Stimulated activated CD8-positive, alpha-beta memory T cell treated with anti-CD3 and anti-CD28 coated beads, Interleukin-4, amount 100 ng/mL, for 4 hours (primary cell): ENCODE measurements around the gene ANKRD44.
"Not testable (repeated sequence)": the region's sequence is repeated elsewhere in the genome, so short reads cannot be mapped to it uniquely, and the experiment has no call there.

ENCODE experiments used
- DNase-seq, 2 donors: peaks; one replicate each; pipeline ENCODE4 v3.0.0-alpha.2; 2020; ENCODE audit warnings: low read depth in 2 of 2, low spot score in 1 of 2

The ANKRD44 gene

GRCh38 chr2:197240421-197241041, 70.0 kb downstream of the ANKRD44 start:
- DNase-seq = no peak

DNA sequence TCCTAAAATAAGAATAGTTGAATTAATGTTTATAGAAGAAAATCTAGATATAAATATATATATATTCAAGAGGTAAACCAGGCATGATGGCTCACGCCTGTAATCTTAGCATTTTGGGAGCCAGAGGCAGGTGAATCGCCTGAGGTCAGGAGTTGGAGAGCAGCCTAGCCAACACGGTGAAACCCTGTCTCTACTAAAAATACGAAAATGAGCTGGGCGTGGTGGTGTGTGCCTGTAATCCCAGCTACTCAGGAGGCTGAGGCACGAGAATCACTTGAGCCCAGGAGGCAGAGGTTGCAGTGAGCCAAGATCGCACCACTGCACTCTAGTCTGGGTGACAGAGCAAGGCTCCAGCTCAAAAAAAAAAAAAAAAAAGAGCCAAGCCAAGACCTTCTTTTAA, 70.6 kb downstream of the ANKRD44 start:
- DNase-seq = not testable (repeated sequence)

- DNase-seq = no peak
Observed at GRCh38 chr2:197239434-197239833, 71.1 kb downstream of the ANKRD44 start.

- no peak for DNase-seq
Observed at GRCh38 chr2:197238043-197238365, 72.6 kb downstream of the ANKRD44 start.

DNA sequence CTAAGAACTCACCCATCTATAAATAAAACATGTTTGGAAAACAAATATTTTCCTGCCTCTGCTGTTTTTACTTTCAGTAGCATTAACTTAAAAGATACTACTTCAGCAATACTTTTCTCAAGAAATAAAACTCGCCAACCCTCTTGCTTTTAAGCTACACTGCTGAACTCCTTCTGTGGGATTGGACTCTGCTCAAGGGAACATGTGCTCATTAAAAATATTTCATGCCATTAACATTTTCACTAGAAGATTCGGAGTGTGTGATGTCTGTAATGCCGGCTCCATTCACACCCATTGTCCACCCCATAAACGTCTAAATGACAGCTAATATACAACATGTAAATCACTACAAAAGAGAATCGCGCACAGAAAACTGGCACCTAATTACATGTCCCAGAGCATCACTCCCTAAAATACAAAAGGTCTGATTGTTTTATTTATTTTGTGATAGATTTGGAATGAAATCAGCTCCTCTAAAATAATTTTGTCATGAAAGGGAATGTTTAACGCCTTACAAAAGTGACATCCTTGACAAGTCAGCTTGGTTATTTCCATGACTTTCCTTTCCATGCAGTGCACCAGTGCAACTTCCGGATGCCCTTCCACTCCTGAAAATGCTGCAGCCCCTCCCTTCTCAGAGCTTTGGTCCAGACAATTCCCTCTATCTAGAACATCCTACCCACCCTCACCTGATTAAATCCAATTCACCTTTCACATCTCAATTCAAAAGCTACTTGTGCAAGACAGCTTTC, 73.1 kb downstream of the ANKRD44 start:
- no peak for DNase-seq

DNA sequence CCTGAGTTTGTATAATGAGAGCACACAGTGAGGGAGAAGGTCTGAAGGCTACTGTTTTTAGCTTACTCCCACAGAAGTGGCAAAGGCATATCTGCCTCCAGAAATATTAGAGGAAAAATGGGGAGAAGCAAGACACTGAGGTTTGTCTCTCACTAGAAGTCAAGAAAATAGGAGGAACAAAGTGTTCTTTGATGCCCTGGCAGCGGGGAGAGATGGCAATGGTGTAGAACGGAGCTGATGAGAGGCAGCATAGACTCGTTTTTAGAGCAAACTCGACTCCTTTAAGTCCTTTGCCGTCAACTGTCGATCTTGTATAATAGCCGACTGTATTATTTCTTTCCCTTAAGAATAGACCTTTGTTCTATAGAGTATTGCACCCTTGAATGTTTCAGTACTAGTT, 73.8 kb downstream of the ANKRD44 start:
- DNase-seq = no peak

- no peak for DNase-seq
Observed at GRCh38 chr2:197236159-197236558, 74.4 kb downstream of the ANKRD44 start.

DNA sequence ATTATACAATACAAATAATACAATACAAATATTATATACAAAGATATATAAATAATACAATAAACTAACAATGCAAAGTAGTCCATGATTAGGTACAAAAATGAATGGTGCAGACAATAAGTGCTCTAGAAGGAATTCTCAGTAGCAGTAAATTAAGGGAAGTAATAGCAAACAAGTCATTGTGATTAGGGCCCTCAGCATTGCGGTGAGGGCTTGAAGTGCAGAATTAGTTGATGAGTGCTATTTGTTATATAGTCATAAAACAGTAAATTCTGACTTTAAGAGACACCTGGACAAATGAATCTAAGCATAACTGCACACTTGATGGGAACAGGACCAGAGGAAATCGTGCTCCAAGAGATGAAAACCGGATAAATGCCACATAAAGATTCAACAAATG, 74.9 kb downstream of the ANKRD44 start:
- no peak for DNase-seq

DNA sequence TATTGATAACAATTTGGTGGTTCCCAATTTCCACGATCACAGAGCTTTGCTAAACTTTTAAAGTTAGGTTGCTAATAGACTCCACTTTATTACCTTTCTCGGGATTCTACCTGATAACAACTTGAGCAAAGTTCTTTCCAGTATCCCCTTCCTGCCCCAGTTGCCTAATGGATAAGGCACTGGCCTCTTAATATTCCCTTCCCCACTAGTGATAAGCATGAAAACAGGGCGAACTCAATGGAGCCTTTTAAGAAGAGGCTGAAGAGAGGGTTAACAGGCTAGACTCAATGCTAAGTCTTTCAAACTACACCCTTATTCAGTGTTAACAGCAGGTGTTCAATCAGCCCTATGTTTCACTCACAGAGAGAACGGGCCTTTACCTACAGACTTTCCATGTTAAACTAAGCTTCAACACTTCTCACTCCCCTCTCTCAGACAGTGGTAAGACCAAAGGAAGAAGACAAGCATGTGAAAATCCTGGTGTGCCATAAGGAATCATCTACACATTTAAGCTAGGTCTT, 75.8 kb downstream of the ANKRD44 start:
- no peak for DNase-seq

DNA sequence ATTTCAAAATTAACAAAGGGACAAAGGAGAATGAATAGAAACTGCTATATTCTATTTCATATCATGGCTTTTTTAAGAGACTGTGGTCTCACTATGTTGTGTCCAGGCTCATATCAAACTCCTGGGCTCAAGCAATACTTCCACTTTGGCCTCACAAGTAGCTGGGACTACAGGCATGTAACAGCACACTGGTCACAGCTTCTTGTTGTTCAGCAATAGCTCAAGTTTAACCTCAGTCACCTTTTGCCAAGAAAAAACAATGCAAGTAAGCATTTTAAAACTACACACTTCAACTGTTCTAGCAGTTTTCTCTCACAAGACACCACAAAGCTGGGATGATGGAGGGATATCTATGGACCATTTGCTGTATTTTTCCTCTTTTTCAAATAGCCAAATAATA, 77.1 kb downstream of the ANKRD44 start:
- no peak for DNase-seq

DNA sequence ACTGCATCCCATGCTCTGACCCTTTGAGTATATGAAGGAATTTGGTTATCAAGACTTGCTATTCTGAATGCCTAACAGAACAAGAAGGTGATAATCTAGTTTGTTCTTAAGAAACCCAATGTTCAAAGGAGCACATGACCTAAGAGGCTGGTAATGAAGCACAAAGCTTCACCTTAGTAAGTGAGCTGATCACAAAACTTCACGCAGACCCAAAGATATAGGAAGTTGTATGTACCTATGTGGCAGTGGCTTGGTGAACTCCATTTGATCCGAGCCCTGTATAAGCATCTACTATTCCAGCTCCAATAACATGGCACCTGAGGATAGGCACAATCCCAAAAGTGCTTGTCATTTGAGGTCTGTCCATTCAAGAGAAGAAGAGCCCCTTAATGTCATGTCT, 78.6 kb downstream of the ANKRD44 start:
- DNase-seq = no peak

DNA sequence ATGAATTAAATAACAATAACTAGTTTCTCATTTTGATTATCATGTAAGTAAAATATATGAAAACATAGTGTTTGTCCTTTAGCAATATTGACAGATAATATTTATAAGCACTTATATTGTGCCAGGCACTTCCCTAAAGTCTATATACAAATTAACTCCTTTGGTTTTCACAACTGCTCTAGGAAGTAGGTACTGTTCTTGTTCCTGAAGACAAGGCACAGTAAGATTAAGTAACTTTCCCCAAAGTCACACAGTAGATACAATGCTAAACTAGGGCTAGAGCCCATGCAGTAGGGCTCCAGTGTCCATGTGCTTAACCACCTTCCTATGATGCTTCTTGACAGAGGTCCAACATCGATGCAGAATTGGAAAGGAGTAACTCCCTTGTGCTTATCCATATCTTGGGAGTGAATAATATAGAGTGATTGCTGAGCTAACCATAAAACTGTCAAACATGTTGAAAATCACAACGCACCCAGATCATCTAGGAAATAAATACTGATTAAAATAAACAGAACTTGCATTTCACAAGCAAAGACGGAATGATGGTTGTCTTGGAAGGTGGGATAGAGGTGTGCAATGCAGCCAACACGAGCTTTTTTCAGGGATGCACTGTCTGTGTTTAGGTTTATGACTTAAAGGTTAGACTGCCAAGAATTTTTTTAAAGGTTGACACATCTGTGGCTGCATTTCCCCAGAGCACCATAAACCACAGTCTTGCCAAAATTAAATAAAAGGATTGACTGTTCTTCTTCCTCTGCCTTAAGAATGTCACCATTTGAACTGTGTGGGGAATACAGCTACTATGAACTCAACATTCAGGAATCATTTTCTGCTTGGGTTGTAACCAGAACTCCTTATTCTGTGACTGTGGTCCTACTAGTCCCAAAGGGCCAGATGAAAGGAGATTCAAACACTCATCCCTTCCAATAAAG, 80.8 kb downstream of the ANKRD44 start:
- DNase-seq = no peak

- no peak for DNase-seq
Observed at GRCh38 chr2:197223451-197223850, 87.1 kb downstream of the ANKRD44 start.

GRCh38 chr2:197219636-197220035, 90.9 kb downstream of the ANKRD44 start:
- DNase-seq = no peak

DNA sequence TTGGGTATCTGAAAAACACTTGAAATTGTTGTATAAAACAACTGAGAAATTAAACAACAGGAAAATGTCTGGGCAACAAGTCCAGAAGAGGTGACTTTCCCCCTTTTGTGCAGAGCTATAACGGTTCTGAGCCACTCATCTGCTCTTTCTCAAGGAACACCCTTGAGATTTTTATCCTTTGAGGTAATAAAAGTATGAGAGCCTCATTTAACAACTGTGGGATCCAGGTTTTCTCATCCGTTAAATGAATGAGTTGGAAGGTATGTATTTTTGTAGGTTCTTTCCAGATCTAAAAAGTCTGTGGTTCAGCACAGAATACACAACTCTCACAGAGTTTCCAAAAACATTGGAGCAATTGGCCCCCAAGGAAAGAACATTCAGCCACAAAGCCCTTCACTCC, 93.0 kb downstream of the ANKRD44 start:
- DNase-seq = no peak

DNA sequence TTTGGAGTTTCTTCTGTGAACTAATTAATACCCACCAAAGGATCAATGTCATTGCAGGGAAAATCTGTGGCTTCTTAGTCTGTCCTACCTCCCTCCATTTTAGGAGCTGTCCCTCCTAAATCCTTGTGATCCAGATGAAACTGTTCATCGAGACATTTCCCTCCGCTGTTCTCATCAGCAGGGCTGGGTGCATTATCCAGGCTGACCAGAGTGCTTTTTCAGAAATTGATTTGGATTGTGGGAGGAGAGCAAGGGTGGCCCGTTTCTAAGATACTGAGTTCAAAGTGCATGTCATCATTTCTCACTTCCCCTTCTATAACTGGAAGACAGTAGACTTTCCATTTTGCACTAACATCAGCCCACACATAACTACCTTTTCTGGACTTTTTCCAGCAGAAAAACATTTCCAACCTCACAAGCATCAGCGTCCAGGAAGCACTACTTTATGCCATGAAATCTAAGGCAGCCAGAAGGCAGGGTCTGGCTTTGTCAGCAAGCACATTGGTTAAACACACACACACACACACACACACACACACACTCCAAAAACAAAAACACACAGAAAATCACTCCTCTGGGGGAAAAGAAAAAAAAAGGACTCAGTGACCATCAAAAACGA, 94.1 kb downstream of the ANKRD44 start:
- DNase-seq = no peak

DNA sequence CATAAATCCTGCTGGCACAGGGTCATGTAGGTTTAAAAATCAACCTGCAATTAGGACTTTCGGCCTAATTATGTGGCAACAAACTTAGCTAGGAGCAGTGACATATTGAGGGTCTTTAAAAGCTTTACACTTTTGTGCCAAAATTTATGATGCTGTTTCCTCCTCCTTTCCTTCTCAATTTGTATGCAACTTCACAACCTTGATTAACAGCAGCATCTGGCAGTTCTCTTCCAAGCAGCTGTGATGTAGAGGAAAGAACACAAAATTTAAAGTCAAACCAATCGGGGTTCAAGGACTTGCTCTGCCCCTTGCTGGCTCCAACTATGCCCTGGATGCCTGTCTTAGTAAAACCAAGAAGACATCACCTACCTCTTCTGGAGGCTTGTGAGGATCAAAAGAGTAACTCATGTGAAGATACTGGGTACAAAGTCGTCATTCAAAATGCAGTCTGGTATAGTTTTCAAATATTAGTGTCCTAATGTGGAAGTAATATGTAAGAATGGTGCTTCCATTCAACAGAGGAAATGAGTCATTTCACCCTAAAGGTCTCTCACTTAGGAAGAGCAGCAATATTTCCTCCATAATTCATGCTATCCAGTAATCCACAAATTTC, 94.7 kb downstream of the ANKRD44 start:
- no peak for DNase-seq

- DNase-seq = no peak
Observed at GRCh38 chr2:197212344-197213262, 98.0 kb downstream of the ANKRD44 start.

GRCh38 chr2:197211881-197212342, 98.7 kb downstream of the ANKRD44 start:
- no peak for DNase-seq

- no peak for DNase-seq
Observed at GRCh38 chr2:197210430-197210829, 100.2 kb downstream of the ANKRD44 start.
